ENCODE results near the gene ZSWIM3. TPM values are rescaled to one million over a fixed set of nuclear protein-coding genes. Genes with fewer than 3 reads are reported as not detected.

Gene ZSWIM3
- total and polyA plus RNA-seq, 2 of the 13 experiments (the other 11 are each of a cell fraction or from before 2014, with no cell fraction given): 5.2 to 5.8 TPM

- TF ChIP-seq ZNF574 (CRISPR knock-in tag; IDR thresholded peaks at IDR 0.05) (no peak), AKNA (CRISPR knock-in tag; IDR thresholded peaks at IDR 0.05; ENCODE audit: borderline replicate concordance) (no peak), ZGPAT (CRISPR knock-in tag; IDR thresholded peaks at IDR 0.05) (0 out of 2 replicates have a peak, but pooled peaks have one; percentile 18), SMAD3 (CRISPR knock-in tag; IDR thresholded peaks at IDR 0.05) (0 out of 2 replicates have a peak, but pooled peaks have one; percentile 31), ZNF224 (CRISPR knock-in tag; IDR thresholded peaks at IDR 0.05) (no peak), ZFP1 (CRISPR knock-in tag; IDR thresholded peaks at IDR 0.05) (no peak), KLF11 (CRISPR knock-in tag; IDR thresholded peaks at IDR 0.05) (no peak), LCORL (IDR thresholded peaks at IDR 0.05) (no peak), LCORL (CRISPR knock-in tag; IDR thresholded peaks at IDR 0.05) (no peak), ZNF720 (CRISPR knock-in tag; IDR thresholded peaks at IDR 0.05) (no peak), SMC3 (IDR thresholded peaks at IDR 0.05; ENCODE audit: low read length) (no peak), GTF3A (CRISPR knock-in tag; conservative IDR thresholded peaks at IDR 0.05) (no peak; the same call in 1 of the 2 replicates), ZNF383 (CRISPR knock-in tag; IDR thresholded peaks at IDR 0.05; ENCODE audit: borderline replicate concordance) (no peak), ZKSCAN8 (CRISPR knock-in tag; IDR thresholded peaks at IDR 0.05; ENCODE audit: borderline replicate concordance) (no peak), TEAD2 (CRISPR knock-in tag; IDR thresholded peaks at IDR 0.05) (no peak), ZNF558 (CRISPR knock-in tag; IDR thresholded peaks at IDR 0.05; ENCODE audit: borderline replicate concordance) (no peak), SP2 (CRISPR knock-in tag; IDR thresholded peaks at IDR 0.05) (no peak), ATF5 (CRISPR knock-in tag; IDR thresholded peaks at IDR 0.05; ENCODE audit: low read depth) (no peak), ZBTB1 (CRISPR knock-in tag; IDR thresholded peaks at IDR 0.05; ENCODE audit: borderline replicate concordance) (no peak), ZFP36L1 (CRISPR knock-in tag; IDR thresholded peaks at IDR 0.05) (peak; percentile 12; the same call in 1 of the 2 replicates), ZBTB8A (CRISPR knock-in tag; IDR thresholded peaks at IDR 0.05; ENCODE audit: borderline replicate concordance, low read depth) (no peak), U2AF2 (IDR thresholded peaks at IDR 0.05; ENCODE audit: low read depth, low read length) (no peak)
Measured at GRCh38 chr20:45909336-45909808, 52.0 kb downstream of the ZSWIM3 start (continued).

All from HepG2 (cell line).